GM12878 (cell line): ENCODE results near the gene GLG1. TPM values are rescaled to one million over a fixed set of nuclear protein-coding genes. Genes with fewer than 3 reads are reported as not detected.
"Not testable (repeated sequence)": the region's sequence is repeated elsewhere in the genome, so short reads cannot be mapped to it uniquely, and the experiment has no call there.

Source experiments
- ATAC-seq: fragments of 200-7000 bp; cut with Tn5 transposase; 3 replicates; pipeline ENCODE4 v1.9.1; 2020; ENCODE audit warnings: mild to moderate bottlenecking, moderate library complexity
- BruUV-seq: library from RNA; stranded (reverse); fragments of 400-500 nt; replicated peaks from 2 replicates; lab custom pipeline; 2021; lab: Mats Ljungman, UMichigan
- CTCF ChIA-PET: fragments of 300-600 bp; sonication (Branson Sonifier 250); formaldehyde crosslinking; extraction: SDS; loops from one replicate; lab custom pipeline; 2021; ENCODE audit warnings: inconsistent platforms; lab: Yijun Ruan, JAX
- POLR2A ChIA-PET: fragments of 350-600 bp; formaldehyde crosslinking; extraction: SDS; loops from one replicate; lab custom pipeline; 2021; ENCODE audit warnings: inconsistent platforms; lab: Charles Lee
- RAD21 ChIA-PET: fragments of 300-600 bp; sonication (Branson Sonifier 250); formaldehyde crosslinking; loops from one replicate; lab custom pipeline; 2023; ENCODE audit warnings: antibody characterized with exemption; ENCODE audit not compliant: unreplicated experiment; lab: Charles Lee
- SMC1A ChIA-PET: fragments of 300-600 bp; sonication (Branson Sonifier 250); formaldehyde crosslinking; loops from one replicate; lab custom pipeline; 2023; ENCODE audit not compliant: unreplicated experiment, uncharacterized antibody; lab: Charles Lee
- DNase-seq: peaks from one replicate; pipeline ENCODE4 v3.0.0-alpha.2; 2011; ENCODE audit warnings: low read depth, low spot score
- FAIRE-seq: peaks from 3 replicates; lab custom pipeline; 2011; peaks lifted over from hg19 to GRCh38; lab: Jason Lieb, UNC
- H2AFZ ChIP-seq: 2 replicates; pipeline ENCODE4 v1.6.0; 2011; ENCODE audit warnings: low read depth, low read length, control low read depth; ENCODE audit not compliant: control insufficient read depth
- H3K27ac ChIP-seq: 2 replicates; pipeline ENCODE4 v1.5.1; 2011; ENCODE audit warnings: control low read depth; ENCODE audit not compliant: control insufficient read depth, insufficient read depth
- H3K27me3 ChIP-seq, 2 experiments: replicated peaks in 1 of 2; 2 replicates each; pipeline versions ENCODE4 v1.6.0 to v1.6.1; 2011; ENCODE audit warnings: low read length in 1 of 2; ENCODE audit not compliant: control insufficient read depth in 2 of 2, insufficient read depth in 2 of 2
- H3K36me3 ChIP-seq, 2 experiments: 2 replicates each; pipeline ENCODE4 v1.5.1; 2011; ENCODE audit warnings: low read length in 1 of 2; ENCODE audit not compliant: control insufficient read depth in 2 of 2, insufficient read depth in 2 of 2
- H3K4me1 ChIP-seq: 2 replicates; pipeline ENCODE4 v1.6.1; 2011; ENCODE audit warnings: mild to moderate bottlenecking, low read length, moderate library complexity, mixed read lengths; ENCODE audit not compliant: control insufficient read depth, insufficient read depth
- H3K4me2 ChIP-seq: 2 replicates; pipeline ENCODE4 v1.6.0; 2011; ENCODE audit warnings: control low read depth; ENCODE audit not compliant: control insufficient read depth, insufficient read depth
- H3K4me3 ChIP-seq: fragments of 200-600 bp; sonication (generic); 2 replicates; pipeline ENCODE4 v1.5.1; 2016
- H3K79me2 ChIP-seq: 2 replicates; pipeline ENCODE4 v1.6.0; 2011; ENCODE audit warnings: low read length; ENCODE audit not compliant: control insufficient read depth, insufficient read depth
- H3K9ac ChIP-seq: 2 replicates; pipeline ENCODE4 v1.8.0; 2011; ENCODE audit warnings: low read length, control low read depth, mixed read lengths; ENCODE audit not compliant: control insufficient read depth, insufficient read depth
- H3K9me3 ChIP-seq: replicated peaks from 3 replicates; pipeline ENCODE4 v1.5.1; 2011; ENCODE audit warnings: mild to moderate bottlenecking, low read length; ENCODE audit not compliant: control insufficient read depth, insufficient read depth
- H4K20me1 ChIP-seq: 2 replicates; pipeline ENCODE4 v1.6.0; 2011; ENCODE audit not compliant: control insufficient read depth, insufficient read depth
- BCLAF1 ChIP-seq: fragments of 450-650 bp; IDR thresholded peaks from 2 replicates; pipeline ENCODE4 v1.6.1; 2017; ENCODE audit warnings: antibody characterized with exemption, mild to moderate bottlenecking, moderate library complexity
- CREB1 ChIP-seq: IDR thresholded peaks from 2 replicates; pipeline ENCODE4 v1.6.1; 2012; ENCODE audit warnings: low read depth, mild to moderate bottlenecking, inconsistent platforms
- KAT2A ChIP-seq: conservative IDR thresholded peaks from 2 replicates; pipeline ENCODE4 v1.6.1; 2011; ENCODE audit warnings: low read depth, low read length; ENCODE audit not compliant: control insufficient read depth
- MXI1 ChIP-seq: fragments of 150-350 bp; IDR thresholded peaks from 2 replicates; pipeline ENCODE4 v1.6.1; 2011; ENCODE audit warnings: low read depth, mild to moderate bottlenecking, inconsistent platforms, low read length, improper control_type of control experiment
- POLR2AphosphoS5 ChIP-seq: IDR thresholded peaks from 2 replicates; pipeline ENCODE4 v1.6.1; 2011; ENCODE audit warnings: mild to moderate bottlenecking, low read length, inconsistent platforms
- WGBS: methylation state at CpG from one replicate; pipeline ENCODE4 v1.1.6; 2016; ENCODE audit warnings: low lambda C conversion rate; ENCODE audit not compliant: insufficient replicate concordance, insufficient coverage; ENCODE audit errors: missing lambda C conversion rate; 5-methylcytosine and 5-hydroxymethylcytosine counted together
- in situ Hi-C: fragments of 300-500 bp; cut with MboI; formaldehyde crosslinking; loops from 9 replicates; pipeline ENCODE4 v1.14.3; 2018; ENCODE audit warnings: mixed read lengths
- intact Hi-C: fragments of 100-400 bp; cut with micrococcal nuclease; formaldehyde crosslinking; loops from one replicate; pipeline ENCODE4 v1.14.2; 2022; ENCODE audit not compliant: unreplicated experiment
- polyA plus RNA-seq, 11 experiments: library from polyadenylated mRNA; depleted of rRNA in 4 of 11; unstranded in 6 of 11; stranded (reverse) in 5 of 11; fragments of >200 nt; fragmentation: Nextera tagmentation in 4 of 11; fragmentation: Illumina TruSeq in 1 of 11; extraction: Ambion mirVana in 4 of 11; extraction: Trizol in 1 of 11; gene quantifications; 1 replicate in 1 of 11; 2 replicates in 10 of 11; pipeline versions ENCODE4 v1.2.1 to v1.2.3, GENCODE V29; 2011 to 2016; ENCODE audit warnings: inconsistent platforms in 2 of 11, missing spikeins in 2 of 11, low read depth in 1 of 11
- total RNA-seq, 4 experiments: library from RNA; depleted of rRNA in 3 of 4; stranded (reverse); fragments of >200 nt in 3 of 4; fragmentation: Illumina TruSeq in 1 of 4; extraction: Trizol in 1 of 4; gene quantifications; 2 replicates each; pipeline versions ENCODE4 v1.2.1 to v1.2.3, GENCODE V29; 2013 to 2021
- TF ChIP-seq, protein P1 (sequence below): fragments of 150-350 bp; IDR thresholded peaks from 2 replicates; pipeline ENCODE4 v1.6.1; 2016; ENCODE audit warnings: low read depth, low read length
- TF ChIP-seq, protein P2 (sequence below): fragments of 450-650 bp; conservative IDR thresholded peaks from 2 replicates; pipeline ENCODE4 v1.6.1; 2017; ENCODE audit warnings: mild to moderate bottlenecking, moderate library complexity

The GLG1 gene
- total and polyA plus RNA-seq, 10 of the 15 experiments (the other 5 are each of a cell fraction or from before 2014, with no cell fraction given) = 7.6 to 49.4 (median 28.2) TPM

- TF ChIP-seq CREB1 (no peak), BCLAF1 (no peak), MXI1 (no peak), KAT2A (no peak), POLR2AphosphoS5 (no peak)
- TF ChIP-seq, protein P1, sequence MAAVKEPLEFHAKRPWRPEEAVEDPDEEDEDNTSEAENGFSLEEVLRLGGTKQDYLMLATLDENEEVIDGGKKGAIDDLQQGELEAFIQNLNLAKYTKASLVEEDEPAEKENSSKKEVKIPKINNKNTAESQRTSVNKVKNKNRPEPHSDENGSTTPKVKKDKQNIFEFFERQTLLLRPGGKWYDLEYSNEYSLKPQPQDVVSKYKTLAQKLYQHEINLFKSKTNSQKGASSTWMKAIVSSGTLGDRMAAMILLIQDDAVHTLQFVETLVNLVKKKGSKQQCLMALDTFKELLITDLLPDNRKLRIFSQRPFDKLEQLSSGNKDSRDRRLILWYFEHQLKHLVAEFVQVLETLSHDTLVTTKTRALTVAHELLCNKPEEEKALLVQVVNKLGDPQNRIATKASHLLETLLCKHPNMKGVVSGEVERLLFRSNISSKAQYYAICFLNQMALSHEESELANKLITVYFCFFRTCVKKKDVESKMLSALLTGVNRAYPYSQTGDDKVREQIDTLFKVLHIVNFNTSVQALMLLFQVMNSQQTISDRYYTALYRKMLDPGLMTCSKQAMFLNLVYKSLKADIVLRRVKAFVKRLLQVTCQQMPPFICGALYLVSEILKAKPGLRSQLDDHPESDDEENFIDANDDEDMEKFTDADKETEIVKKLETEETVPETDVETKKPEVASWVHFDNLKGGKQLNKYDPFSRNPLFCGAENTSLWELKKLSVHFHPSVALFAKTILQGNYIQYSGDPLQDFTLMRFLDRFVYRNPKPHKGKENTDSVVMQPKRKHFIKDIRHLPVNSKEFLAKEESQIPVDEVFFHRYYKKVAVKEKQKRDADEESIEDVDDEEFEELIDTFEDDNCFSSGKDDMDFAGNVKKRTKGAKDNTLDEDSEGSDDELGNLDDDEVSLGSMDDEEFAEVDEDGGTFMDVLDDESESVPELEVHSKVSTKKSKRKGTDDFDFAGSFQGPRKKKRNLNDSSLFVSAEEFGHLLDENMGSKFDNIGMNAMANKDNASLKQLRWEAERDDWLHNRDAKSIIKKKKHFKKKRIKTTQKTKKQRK = no peak
- TF ChIP-seq, protein P2, sequence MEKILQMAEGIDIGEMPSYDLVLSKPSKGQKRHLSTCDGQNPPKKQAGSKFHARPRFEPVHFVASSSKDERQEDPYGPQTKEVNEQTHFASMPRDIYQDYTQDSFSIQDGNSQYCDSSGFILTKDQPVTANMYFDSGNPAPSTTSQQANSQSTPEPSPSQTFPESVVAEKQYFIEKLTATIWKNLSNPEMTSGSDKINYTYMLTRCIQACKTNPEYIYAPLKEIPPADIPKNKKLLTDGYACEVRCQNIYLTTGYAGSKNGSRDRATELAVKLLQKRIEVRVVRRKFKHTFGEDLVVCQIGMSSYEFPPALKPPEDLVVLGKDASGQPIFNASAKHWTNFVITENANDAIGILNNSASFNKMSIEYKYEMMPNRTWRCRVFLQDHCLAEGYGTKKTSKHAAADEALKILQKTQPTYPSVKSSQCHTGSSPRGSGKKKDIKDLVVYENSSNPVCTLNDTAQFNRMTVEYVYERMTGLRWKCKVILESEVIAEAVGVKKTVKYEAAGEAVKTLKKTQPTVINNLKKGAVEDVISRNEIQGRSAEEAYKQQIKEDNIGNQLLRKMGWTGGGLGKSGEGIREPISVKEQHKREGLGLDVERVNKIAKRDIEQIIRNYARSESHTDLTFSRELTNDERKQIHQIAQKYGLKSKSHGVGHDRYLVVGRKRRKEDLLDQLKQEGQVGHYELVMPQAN = no peak
- Histone ChIP-seq H3K4me1 (peaks cover 3% of the 10 kb centered on the region; the same call in 1 of the 2 replicates), H3K27ac (no peak overlapping the region), H3K36me3 (no peaks in the 10 kb centered on the region; a peak in 1 of 4 replicates), H2AFZ (no peak overlapping the region), H3K9ac (no peak overlapping the region), H3K4me2 (no peak overlapping the region), H3K27me3 (no peaks in the 10 kb centered on the region), H4K20me1 (no peaks in the 10 kb centered on the region), H3K79me2 (peaks cover 6% of the 10 kb centered on the region), H3K4me3 (no peak overlapping the region), H3K9me3 (no peaks in the 10 kb centered on the region)
- FAIRE-seq (no peak), ATAC-seq (no peak), DNase-seq (no peak)
- 100% methylated on average over 1 of the region's 1 CpG for WGBS
- intact Hi-C loops (no loop called here), in situ Hi-C loops (no loop called here)
- CTCF ChIA-PET = interaction anchor here (0.6 to 1.2 kb wide), 4 partner anchors 13 to 148 kb away, joined by 3 to 5 read pairs (median 4); no protein-coding TSS in a partner anchor
- BruUV-seq = no TSS peak
- RAD21 ChIA-PET = interaction anchor here (1.1 kb wide), 2 partner anchors 49 to 95 kb away, joined by 3 to 4 read pairs; no protein-coding TSS in a partner anchor
- SMC1A ChIA-PET = interaction anchor here (0.8 to 1.4 kb wide), 4 partner anchors 22 to 83 kb away, joined by 3 to 5 read pairs (median 4); no protein-coding TSS in a partner anchor
- POLR2A ChIA-PET = interaction anchor here (0.6 to 2.0 kb wide), 5 partner anchors 30 to 89 kb away, joined by 3 to 5 read pairs (median 3); partner anchors contain the start of gene GLG1
Measured at GRCh38 chr16:74556375-74556922, 50.5 kb downstream of the GLG1 start.

GRCh38 chr16:74552357-74552756, 54.6 kb downstream of the GLG1 start:
- H3K4me3 ChIP-seq, H2AFZ ChIP-seq, H3K9me3 ChIP-seq, DNase-seq, H3K36me3 ChIP-seq, in situ Hi-C loops, H3K4me1 ChIP-seq, CTCF ChIA-PET, H4K20me1 ChIP-seq, POLR2A ChIA-PET, H3K79me2 ChIP-seq, SMC1A ChIA-PET, BruUV-seq, H3K27me3 ChIP-seq, H3K4me2 ChIP-seq, FAIRE-seq, H3K27ac ChIP-seq, RAD21 ChIA-PET, H3K9ac ChIP-seq, ATAC-seq, intact Hi-C loops: not testable (repeated sequence)
- 97% methylated on average over 6 of the region's 6 CpGs for WGBS
